GM21786 (cell line): ENCODE results near the gene RHD.
"Not testable (repeated sequence)": the region's sequence is repeated elsewhere in the genome, so short reads cannot be mapped to it uniquely, and the experiment has no call there.

Source experiments
- ATAC-seq: cut with Tn5 transposase; IDR thresholded peaks from one replicate; pipeline ENCODE4 v1.9.1; 2021; ENCODE audit not compliant: unreplicated experiment

The RHD gene

GRCh38 chr1:25347556-25347955 is 75.2 kb downstream of the RHD start:
- ATAC-seq, result no peak

GRCh38 chr1:25349606-25350005 is 77.3 kb downstream of the RHD start:
- ATAC-seq, result no peak

- ATAC-seq, result no peak
These were observed 83.6 kb downstream of the RHD start for GRCh38 chr1:25355841-25356395.

- ATAC-seq, result no peak
These were observed 84.1 kb downstream of the RHD start for GRCh38 chr1:25356441-25356840.

- ATAC-seq, result no peak
These were observed 84.5 kb downstream of the RHD start for GRCh38 chr1:25356848-25357247.

GRCh38 chr1:25360596-25361581 is 88.6 kb downstream of the RHD start:
- no peak for ATAC-seq

- ATAC-seq, result no peak
These were observed 89.6 kb downstream of the RHD start for GRCh38 chr1:25361901-25362300.

GRCh38 chr1:25362634-25363559 is 90.6 kb downstream of the RHD start:
- ATAC-seq, result not testable (repeated sequence)

GRCh38 chr1:25369241-25369640 is 96.9 kb downstream of the RHD start:
- ATAC-seq, result no peak

- not testable (repeated sequence) for ATAC-seq
These were observed 97.5 kb downstream of the RHD start for GRCh38 chr1:25369691-25370271.

GRCh38 chr1:25371757-25372156 is 99.4 kb downstream of the RHD start:
- not testable (repeated sequence) for ATAC-seq

- ATAC-seq, result not testable (repeated sequence)
These were observed 106.1 kb downstream of the RHD start for GRCh38 chr1:25378367-25378766.
